Measurements from ENCODE around the gene NFATC1. TPM values are rescaled to one million over a fixed set of nuclear protein-coding genes. Genes with fewer than 3 reads are reported as not detected.

The NFATC1 gene
- total RNA-seq, 4 donors from 2014 or later, result 2.1 to 41.3 (median 7.6) TPM

DNA sequence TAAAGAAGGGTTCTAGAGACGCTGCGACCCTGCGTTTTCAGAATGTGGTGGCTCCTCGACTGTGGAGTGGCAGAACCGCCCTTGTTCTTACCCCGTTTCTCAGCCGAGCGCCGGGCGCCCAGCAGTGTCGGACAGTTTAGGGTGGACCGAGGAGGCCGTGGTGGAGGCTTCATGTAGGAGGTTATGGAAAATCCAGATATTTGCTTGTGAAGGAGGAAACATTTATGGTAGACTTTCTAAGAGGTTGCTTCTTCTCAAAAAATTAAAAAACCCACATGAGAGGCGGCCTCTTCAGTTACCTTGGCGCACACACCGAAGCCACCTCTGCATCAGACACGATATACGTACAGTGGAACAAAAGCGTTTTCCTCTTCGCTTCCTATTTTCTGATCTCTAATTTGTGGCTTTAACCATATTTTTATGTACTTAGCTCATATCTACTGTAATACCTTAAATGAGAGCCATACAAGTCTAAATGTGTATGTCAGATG lies 120.8 kb downstream of the NFATC1 start:
- DNase-seq, result peak in 2 of 3 donors; percentile 29 to 30
- no peak for TF ChIP-seq POLR2A (IDR thresholded peaks at IDR 0.05)
- no peak for TF ChIP-seq CTCF (IDR thresholded peaks at IDR 0.05)
- Histone ChIP-seq H3K4me3 (no peak overlapping the region), H3K27ac (peak overlapping the region in 2 of 4 donors; percentile 59 to 64), H3K9me3 (no peaks in the 10 kb centered on the region), H3K36me3 (peaks cover 0 to 4% (median 0%) of the 10 kb centered on the region in 3 donors), H3K4me1 (peaks cover 0 to 8% (median 0%) of the 10 kb centered on the region in 4 donors), H3K27me3 (no peaks in the 10 kb centered on the region)

DNA sequence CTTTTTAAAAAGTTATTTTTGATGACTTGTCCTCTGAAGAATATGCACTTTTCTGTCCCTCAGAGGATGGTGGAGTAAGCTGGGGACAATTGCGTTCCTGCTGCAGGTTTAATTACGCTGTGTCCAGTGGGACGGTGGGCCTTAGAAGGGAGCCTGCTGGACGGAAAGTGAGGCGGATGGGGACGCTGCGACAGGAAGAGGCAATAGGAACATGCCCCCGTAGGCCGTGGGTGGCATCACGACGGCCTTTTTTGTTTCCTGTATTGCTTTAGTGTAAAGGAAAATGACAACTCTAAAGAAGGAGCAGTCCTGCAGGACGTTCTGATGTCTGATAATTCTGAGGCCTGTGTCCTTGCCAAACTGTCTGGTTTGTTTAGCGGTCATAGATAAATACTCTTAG lies 121.6 kb downstream of the NFATC1 start:
- no peaks in the 10 kb centered on the region for H3K9me3 ChIP-seq
- H3K36me3 ChIP-seq, result peaks cover 0 to 2% (median 0%) of the 10 kb centered on the region in 3 donors
- no peaks in the 10 kb centered on the region for H3K27me3 ChIP-seq
- TF ChIP-seq CTCF (IDR thresholded peaks at IDR 0.05) (peak in 1 of 6 experiments; percentile 10), POLR2A (IDR thresholded peaks at IDR 0.05) (no peak)
- no peak overlapping the region for H3K4me3 ChIP-seq
- DNase-seq, result peak in 1 of 3 donors; percentile 61
- peaks cover 0 to 8% (median 0%) of the 10 kb centered on the region in 4 donors for H3K4me1 ChIP-seq
- H3K27ac ChIP-seq, result peak overlapping the region in 2 of 4 donors; percentile 59 to 64

DNA sequence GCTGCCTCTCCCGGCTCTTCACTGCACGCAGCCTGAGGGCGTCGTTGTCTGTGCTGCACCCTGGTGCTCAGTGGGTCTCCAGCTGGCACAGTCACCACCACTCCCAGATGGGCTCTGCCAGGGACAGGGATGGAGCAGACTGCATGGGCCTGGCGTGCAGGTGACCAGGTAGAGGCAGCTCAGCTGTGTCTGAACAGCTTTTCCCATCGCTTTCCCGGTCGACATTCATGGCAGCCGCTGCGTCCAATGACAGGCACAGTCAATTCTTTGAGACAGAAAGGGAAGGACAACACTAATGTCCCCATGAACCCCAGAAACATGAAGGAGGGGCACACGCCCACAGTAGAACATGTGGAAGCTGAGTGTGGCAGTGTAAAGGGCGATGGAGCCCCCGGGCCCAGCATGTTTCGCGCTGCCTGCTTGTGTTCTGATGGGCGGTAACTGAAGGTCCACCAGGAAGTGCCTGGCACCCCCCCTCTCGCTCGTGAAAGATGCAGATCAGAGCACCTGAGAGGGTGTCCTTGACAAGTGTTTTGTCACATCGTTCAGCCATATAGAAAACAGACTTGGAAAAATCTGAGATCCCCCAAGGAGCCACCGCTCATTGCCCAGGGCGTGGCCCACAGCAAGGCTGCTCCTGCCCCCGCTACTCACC lies 122.4 kb downstream of the NFATC1 start:
- TF ChIP-seq CTCF (IDR thresholded peaks at IDR 0.05), result no peak
- no peak for TF ChIP-seq POLR2A (IDR thresholded peaks at IDR 0.05)
- peaks cover 0 to 14% (median 2%) of the 10 kb centered on the region in 4 donors for H3K4me1 ChIP-seq
- DNase-seq, result peak in 2 of 3 donors; percentile 16 to 37
- H3K4me3 ChIP-seq, result no peak overlapping the region
- no peaks in the 10 kb centered on the region for H3K27me3 ChIP-seq
- H3K36me3 ChIP-seq, result no peaks in the 10 kb centered on the region
- H3K27ac ChIP-seq, result peak overlapping the region in 1 of 4 donors; percentile 64
- H3K9me3 ChIP-seq, result no peaks in the 10 kb centered on the region

DNA sequence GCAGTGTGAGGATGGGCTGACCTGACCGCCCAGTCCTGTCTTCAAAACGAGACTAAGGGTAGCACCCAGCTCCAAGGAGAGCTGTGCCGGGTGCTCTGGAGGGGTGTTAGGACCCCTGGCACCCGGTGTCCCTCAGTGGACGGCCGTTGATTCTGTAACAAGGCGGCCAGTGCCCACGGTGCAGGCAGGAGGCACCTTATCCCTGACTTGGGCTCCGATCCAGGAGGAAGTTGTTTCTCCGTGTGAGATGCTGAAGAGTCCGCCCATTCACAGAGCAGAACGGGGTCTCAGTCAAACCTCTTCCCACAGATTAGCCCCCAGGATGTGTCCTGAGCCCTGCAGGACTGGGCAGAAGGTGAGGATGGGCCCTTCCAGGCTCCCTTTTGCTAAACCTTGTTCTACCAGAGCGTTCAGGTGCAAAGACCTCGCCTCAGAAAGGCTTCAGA lies 123.0 kb downstream of the NFATC1 start:
- DNase-seq, result peak in 1 of 3 donors; percentile 27
- Histone ChIP-seq H3K36me3 (no peaks in the 10 kb centered on the region), H3K27ac (peak overlapping the region in 1 of 4 donors; percentile 64), H3K9me3 (no peaks in the 10 kb centered on the region), H3K4me3 (no peak overlapping the region), H3K4me1 (peaks cover 0 to 18% (median 2%) of the 10 kb centered on the region in 4 donors), H3K27me3 (no peaks in the 10 kb centered on the region)
- TF ChIP-seq POLR2A (IDR thresholded peaks at IDR 0.05), result no peak
- TF ChIP-seq CTCF (IDR thresholded peaks at IDR 0.05), result no peak

DNA sequence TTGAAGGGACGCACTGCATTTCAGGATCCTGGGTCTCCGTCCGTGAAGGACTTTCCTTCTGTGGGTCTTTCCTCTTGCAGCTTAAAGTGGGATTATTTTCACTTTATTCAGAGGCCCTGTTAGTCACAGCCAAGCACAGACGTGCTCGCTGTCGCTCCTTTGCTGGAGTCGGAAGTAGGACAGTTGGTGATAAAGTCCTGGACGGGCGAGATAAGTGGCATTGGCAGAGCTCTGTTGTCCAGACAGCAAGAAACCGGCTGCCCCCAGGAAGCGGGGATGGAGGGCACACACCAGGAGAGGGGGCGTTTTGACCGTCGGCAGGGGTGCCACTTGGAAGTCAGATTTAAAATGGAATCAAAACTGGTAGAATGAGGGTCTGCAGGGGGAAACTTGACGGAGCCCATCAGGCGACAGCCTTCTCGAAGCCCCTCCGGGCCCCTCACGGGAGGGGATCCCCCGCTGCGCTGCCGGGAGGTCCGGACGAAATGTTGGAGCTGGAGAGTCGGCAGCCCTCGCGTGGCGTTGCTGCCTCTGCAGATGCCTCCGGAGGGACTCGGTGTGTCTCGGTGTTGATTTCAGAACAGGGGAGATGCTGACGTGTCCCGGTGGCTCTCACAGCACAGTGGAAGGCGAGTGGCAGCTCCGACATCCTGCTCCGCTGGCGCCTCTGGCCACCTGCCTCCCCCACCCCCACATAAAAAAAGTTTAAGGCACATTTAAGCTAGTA lies 124.2 kb downstream of the NFATC1 start:
- peak; percentile 37 to 77 (median 73) for DNase-seq

More for the DNA sequence above, 124.2 kb downstream of the NFATC1 start:
- peak overlapping the region in 1 of 4 donors; percentile 20 for H3K4me3 ChIP-seq
- peak overlapping the region in 1 of 4 donors; percentile 64 for H3K27ac ChIP-seq
- H3K9me3 ChIP-seq, result no peaks in the 10 kb centered on the region
- TF ChIP-seq CTCF (IDR thresholded peaks at IDR 0.05), result no peak
- TF ChIP-seq POLR2A (IDR thresholded peaks at IDR 0.05), result no peak
- peaks cover 0 to 29% (median 2%) of the 10 kb centered on the region in 4 donors for H3K4me1 ChIP-seq
- no peaks in the 10 kb centered on the region for H3K27me3 ChIP-seq
- H3K36me3 ChIP-seq, result no peaks in the 10 kb centered on the region
